NCI-H187 (cell line): ENCODE measurements around the gene ANXA11.
"Not testable (repeated sequence)": the region's sequence is repeated elsewhere in the genome, so short reads cannot be mapped to it uniquely, and the experiment has no call there.

Experiments
- DNase-seq, 2 experiments: peaks; one replicate each; lab custom pipeline; 2025; lab: John Stamatoyannopoulos, UW

Gene ANXA11

GRCh38 chr10:80205477-80206276 lies at the start of gene ANXA11:
TSS of gene ANXA11 (minus strand) at chr10:80205537. CDS start at chr10:80172861, 32,676 bp downstream.
- peak; percentile 24 to 38 for DNase-seq

GRCh38 chr10:80254726-80255125 lies 49.4 kb upstream of the ANXA11 start:
- DNase-seq = not testable (repeated sequence)

- not testable (repeated sequence) for DNase-seq
Observed at GRCh38 chr10:80253963-80254271, 48.6 kb upstream of the ANXA11 start.

GRCh38 chr10:80253266-80253962 lies 48.1 kb upstream of the ANXA11 start:
- DNase-seq = no peak

GRCh38 chr10:80252296-80252887 lies 47.1 kb upstream of the ANXA11 start:
- no peak for DNase-seq

GRCh38 chr10:80251703-80252280 lies 46.5 kb upstream of the ANXA11 start:
- DNase-seq = not testable (repeated sequence)

- not testable (repeated sequence) for DNase-seq
Observed at GRCh38 chr10:80250399-80250798, 45.1 kb upstream of the ANXA11 start.

- not testable (repeated sequence) for DNase-seq
Observed at GRCh38 chr10:80249906-80250305, 44.6 kb upstream of the ANXA11 start.

- DNase-seq = not testable (repeated sequence)
Observed at GRCh38 chr10:80247611-80248010, 42.3 kb upstream of the ANXA11 start.

GRCh38 chr10:80244371-80244770 lies 39.0 kb upstream of the ANXA11 start:
- DNase-seq = not testable (repeated sequence)

- DNase-seq = not testable (repeated sequence)
Observed at GRCh38 chr10:80242341-80242740, 37.0 kb upstream of the ANXA11 start.

GRCh38 chr10:80236457-80236856 lies 31.1 kb upstream of the ANXA11 start:
- not testable (repeated sequence) for DNase-seq

- DNase-seq = not testable (repeated sequence)
Observed at GRCh38 chr10:80234331-80235235, 29.2 kb upstream of the ANXA11 start.

- not testable (repeated sequence) for DNase-seq
Observed at GRCh38 chr10:80233871-80234270, 28.5 kb upstream of the ANXA11 start.

GRCh38 chr10:80226723-80227122 lies 21.4 kb upstream of the ANXA11 start:
- DNase-seq = not testable (repeated sequence)

GRCh38 chr10:80223031-80223419 lies 17.7 kb upstream of the ANXA11 start:
- DNase-seq = not testable (repeated sequence)

GRCh38 chr10:80218878-80219277 lies 13.5 kb upstream of the ANXA11 start:
- DNase-seq = not testable (repeated sequence)

GRCh38 chr10:80214368-80214982 lies 9.1 kb upstream of the ANXA11 start:
- not testable (repeated sequence) for DNase-seq

GRCh38 chr10:80212535-80213115 lies 7.3 kb upstream of the ANXA11 start:
- DNase-seq = not testable (repeated sequence)

- no peak for DNase-seq
Observed at GRCh38 chr10:80211786-80212185, 6.4 kb upstream of the ANXA11 start.

GRCh38 chr10:80210259-80210658 lies 4.9 kb upstream of the ANXA11 start:
- DNase-seq = no peak
